Lower leg skin (tissue), 4 donors: Measurements from ENCODE around the gene MYO3A. TPM values are rescaled to one million over a fixed set of nuclear protein-coding genes. Genes with fewer than 3 reads are reported as not detected.

Source experiments
- DNase-seq, 2 donors: peaks; one replicate each; pipeline ENCODE4 v3.0.0-alpha.2; 2019; ENCODE audit warnings: low spot score in 2 of 2
- H3K4me3 ChIP-seq: fragments of 200-600 bp; sonication (generic); 2 replicates; pipeline ENCODE4 v1.5.1; 2017; ENCODE audit warnings: mild to moderate bottlenecking, low read depth; ENCODE audit not compliant: poor library complexity, severe bottlenecking
- POLR2A ChIP-seq, 2 donors: fragments of 450-650 bp; IDR thresholded peaks; one replicate each; pipeline ENCODE4 v1.6.1; 2016 to 2017; ENCODE audit warnings: antibody characterized with exemption in 2 of 2, mild to moderate bottlenecking in 1 of 2, moderate library complexity in 1 of 2
- WGBS, 2 donors: methylation state at CpG; one replicate each; pipeline ENCODE4 v1.1.5; 2018; 5-methylcytosine and 5-hydroxymethylcytosine counted together
- intact Hi-C: fragments of 100-400 bp; cut with DNase I; formaldehyde crosslinking; loops from one replicate; pipeline ENCODE4 v1.15.0; 2023; ENCODE audit warnings: low total_unique reads
- total RNA-seq, 4 donors: library from RNA; depleted of rRNA; stranded (reverse); fragments of >200 nt; gene quantifications; one replicate each; pipeline ENCODE4 v1.1.0, GENCODE V29; 2016
- TF ChIP-seq, protein P1 (sequence below), 3 donors: fragments of 450-650 bp; IDR thresholded peaks; one replicate each; pipeline ENCODE4 v1.5.1; 2016; ENCODE audit warnings: antibody characterized with exemption in 3 of 3, mild to moderate bottlenecking in 3 of 3, moderate library complexity in 2 of 3

The MYO3A gene
- total RNA-seq, 4 donors from 2014 or later: 2.0 to 7.6 (median 3.1) TPM

DNA sequence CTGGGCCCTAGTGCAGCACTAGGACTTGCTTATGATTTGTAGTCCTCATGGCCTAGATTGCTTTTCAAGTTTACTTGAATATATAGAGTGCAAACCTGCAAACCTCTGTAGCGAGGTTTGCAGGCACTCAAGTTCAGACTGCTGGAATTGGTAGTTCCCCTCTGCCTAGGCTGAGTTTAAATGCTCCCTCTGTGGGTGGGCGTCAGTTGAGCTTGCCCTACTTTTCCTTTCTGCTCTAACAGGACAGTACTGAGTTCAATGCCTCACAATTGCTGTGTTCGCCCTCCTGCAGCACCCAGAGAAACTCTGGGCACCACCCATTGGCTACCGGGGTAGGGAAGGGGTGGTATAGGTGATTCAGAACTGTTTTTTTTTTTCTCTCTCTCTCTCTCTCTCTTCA is 31.6 kb downstream of the MYO3A start:
- intact Hi-C loops: no loop called here
- 77 to 86% methylated on average over 4 of the region's 4 CpGs for WGBS, 2 donors
- TF ChIP-seq, protein P1, sequence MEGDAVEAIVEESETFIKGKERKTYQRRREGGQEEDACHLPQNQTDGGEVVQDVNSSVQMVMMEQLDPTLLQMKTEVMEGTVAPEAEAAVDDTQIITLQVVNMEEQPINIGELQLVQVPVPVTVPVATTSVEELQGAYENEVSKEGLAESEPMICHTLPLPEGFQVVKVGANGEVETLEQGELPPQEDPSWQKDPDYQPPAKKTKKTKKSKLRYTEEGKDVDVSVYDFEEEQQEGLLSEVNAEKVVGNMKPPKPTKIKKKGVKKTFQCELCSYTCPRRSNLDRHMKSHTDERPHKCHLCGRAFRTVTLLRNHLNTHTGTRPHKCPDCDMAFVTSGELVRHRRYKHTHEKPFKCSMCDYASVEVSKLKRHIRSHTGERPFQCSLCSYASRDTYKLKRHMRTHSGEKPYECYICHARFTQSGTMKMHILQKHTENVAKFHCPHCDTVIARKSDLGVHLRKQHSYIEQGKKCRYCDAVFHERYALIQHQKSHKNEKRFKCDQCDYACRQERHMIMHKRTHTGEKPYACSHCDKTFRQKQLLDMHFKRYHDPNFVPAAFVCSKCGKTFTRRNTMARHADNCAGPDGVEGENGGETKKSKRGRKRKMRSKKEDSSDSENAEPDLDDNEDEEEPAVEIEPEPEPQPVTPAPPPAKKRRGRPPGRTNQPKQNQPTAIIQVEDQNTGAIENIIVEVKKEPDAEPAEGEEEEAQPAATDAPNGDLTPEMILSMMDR (IDR thresholded peaks at IDR 0.05): no peak
- TF ChIP-seq POLR2A (IDR thresholded peaks at IDR 0.05): no peak
- H3K4me3 ChIP-seq: no peak overlapping the region
- DNase-seq: no peak

DNA sequence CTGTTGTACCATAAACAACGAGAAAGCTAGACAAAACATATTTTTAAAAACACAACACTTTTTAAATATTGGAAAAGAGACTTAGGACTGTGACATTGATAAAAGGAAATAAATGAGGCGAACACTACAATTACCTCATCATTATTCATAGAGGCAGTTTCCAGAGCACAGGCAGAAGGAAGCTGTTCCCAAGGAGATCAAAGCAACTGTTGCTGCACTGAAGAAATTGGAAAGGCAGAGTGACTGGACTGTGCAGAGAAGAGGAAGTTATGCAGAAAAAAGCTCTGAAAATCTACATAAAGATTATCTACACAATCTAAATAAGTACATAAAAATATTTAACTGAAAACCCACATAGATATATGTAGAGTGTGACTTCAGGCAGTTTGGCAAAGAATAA is 32.8 kb downstream of the MYO3A start:
- no peak for TF ChIP-seq POLR2A (IDR thresholded peaks at IDR 0.05)
- intact Hi-C loops: no loop called here
- 62 to 66% methylated on average over 2 of the region's 2 CpGs for WGBS, 2 donors
- DNase-seq: no peak
- no peak overlapping the region for H3K4me3 ChIP-seq

GRCh38 chr10:25972631-25973030 is 38.6 kb downstream of the MYO3A start:
- H3K4me3 ChIP-seq: no peak overlapping the region
- intact Hi-C loops: no loop called here
- DNase-seq: no peak
- TF ChIP-seq, protein P1 (IDR thresholded peaks at IDR 0.05): no peak
- TF ChIP-seq POLR2A (IDR thresholded peaks at IDR 0.05): no peak

DNA sequence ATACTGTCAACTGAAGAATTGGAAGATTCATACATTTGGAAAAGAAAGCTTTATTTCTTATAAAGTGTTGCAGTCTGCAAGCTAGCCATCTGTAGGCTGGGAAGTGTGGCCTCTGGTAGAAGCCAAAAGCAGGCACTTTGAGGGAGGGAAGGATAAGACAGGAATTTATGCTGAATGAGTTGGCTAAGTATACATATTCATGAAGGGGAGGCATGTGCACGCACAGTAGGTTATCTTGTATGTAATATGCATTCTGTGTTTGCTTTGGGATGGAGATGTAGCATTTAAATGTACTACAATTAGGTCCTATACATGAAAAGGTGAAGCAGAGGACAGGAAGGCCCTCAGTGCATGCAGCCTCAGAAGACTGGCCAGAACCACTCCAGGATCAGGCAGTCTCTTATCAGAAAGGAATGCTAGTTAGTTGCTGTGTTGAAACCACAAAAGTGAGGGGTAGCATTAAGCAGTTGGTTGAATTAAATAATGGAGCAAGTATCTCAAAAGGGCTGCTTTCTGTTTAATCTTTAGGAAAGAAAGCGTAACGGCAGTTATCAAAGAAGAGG is 40.9 kb downstream of the MYO3A start:
- no peak for DNase-seq
- WGBS, 2 donors: 93 to 94% methylated on average over 3 of the region's 3 CpGs
- H3K4me3 ChIP-seq: no peak overlapping the region
- intact Hi-C loops: no loop called here
- TF ChIP-seq, protein P1 (IDR thresholded peaks at IDR 0.05): no peak
- TF ChIP-seq POLR2A (IDR thresholded peaks at IDR 0.05): no peak

DNA sequence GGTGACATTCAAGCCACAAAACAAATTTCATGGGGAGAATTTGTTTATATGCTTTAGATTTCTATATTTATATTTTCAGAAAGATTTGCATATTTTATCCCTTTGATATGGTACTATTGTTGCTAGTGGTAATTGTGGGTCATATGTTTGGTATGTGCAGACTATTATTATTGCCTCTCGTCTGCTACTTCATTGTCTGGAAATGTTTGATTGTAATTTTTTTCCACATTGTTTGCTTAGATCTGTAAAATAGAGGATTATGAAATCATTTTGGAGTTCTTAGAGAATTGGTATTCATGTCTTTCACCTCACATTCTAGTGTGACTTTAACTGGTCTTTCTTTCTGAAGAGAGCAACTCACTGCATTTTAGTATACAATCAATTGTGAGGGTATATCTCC is 44.7 kb downstream of the MYO3A start:
- TF ChIP-seq, protein P1 (IDR thresholded peaks at IDR 0.05): no peak
- TF ChIP-seq POLR2A (IDR thresholded peaks at IDR 0.05): no peak
- 64 to 79% methylated on average over 1 of the region's 1 CpG for WGBS, 2 donors
- no peak overlapping the region for H3K4me3 ChIP-seq
- no peak for DNase-seq
- intact Hi-C loops: no loop called here

GRCh38 chr10:25982107-25982506 is 48.1 kb downstream of the MYO3A start:
- 82 to 97% methylated on average over 2 to 3 of the region's 3 CpGs for WGBS, 2 donors
- intact Hi-C loops: no loop called here
- DNase-seq: no peak
- H3K4me3 ChIP-seq: no peak overlapping the region
- TF ChIP-seq POLR2A (IDR thresholded peaks at IDR 0.05): no peak
- TF ChIP-seq, protein P1 (IDR thresholded peaks at IDR 0.05): no peak
